H9 (cell line): Measurements from ENCODE around the gene DAB1. TPM values are rescaled to one million over a fixed set of nuclear protein-coding genes. Genes with fewer than 3 reads are reported as not detected.

Source experiments
- DNase-seq: peaks from one replicate; pipeline ENCODE4 v3.0.0-alpha.2; 2017
- H2AFZ ChIP-seq: one replicate; pipeline ENCODE4 v1.6.1; 2013; ENCODE audit warnings: mild to moderate bottlenecking, low read length, control low read depth, moderate library complexity
- H2AK5ac ChIP-seq: 2 replicates; pipeline ENCODE4 v1.6.1; 2013; ENCODE audit warnings: low read length, control low read depth, mixed read lengths; ENCODE audit not compliant: insufficient read length
- H2BK120ac ChIP-seq: one replicate; pipeline ENCODE4 v1.6.1; 2013; ENCODE audit warnings: low read depth, mild to moderate bottlenecking, low read length, control low read depth, inconsistent platforms; ENCODE audit not compliant: poor library complexity, severe bottlenecking
- H2BK12ac ChIP-seq: 2 replicates; pipeline ENCODE4 v1.6.1; 2013; ENCODE audit warnings: low read length, control low read depth, mixed read lengths, low read depth; ENCODE audit not compliant: insufficient read length
- H2BK15ac ChIP-seq: 2 replicates; pipeline ENCODE4 v1.6.1; 2013; ENCODE audit warnings: low read depth, low read length, control low read depth
- H2BK20ac ChIP-seq: one replicate; pipeline ENCODE4 v1.6.1; 2013; ENCODE audit warnings: low read depth, mild to moderate bottlenecking, low read length, control low read depth, inconsistent platforms; ENCODE audit not compliant: poor library complexity, severe bottlenecking
- H2BK5ac ChIP-seq: 2 replicates; pipeline ENCODE4 v1.6.1; 2013; ENCODE audit warnings: low read length, control low read depth, mixed read lengths; ENCODE audit not compliant: insufficient read length
- H3K14ac ChIP-seq: 2 replicates; pipeline ENCODE4 v1.6.1; 2013; ENCODE audit warnings: low read length, control low read depth; ENCODE audit not compliant: insufficient read depth
- H3K18ac ChIP-seq: 2 replicates; pipeline ENCODE4 v1.6.1; 2013; ENCODE audit warnings: low read depth, mild to moderate bottlenecking, mixed read lengths, low read length, control low read depth; ENCODE audit not compliant: insufficient read length
- H3K23ac ChIP-seq: 2 replicates; pipeline ENCODE4 v1.6.1; 2013; ENCODE audit warnings: low read length, control low read depth, mixed read lengths, low read depth; ENCODE audit not compliant: insufficient read length
- H3K23me2 ChIP-seq: 2 replicates; pipeline ENCODE4 v1.6.1; 2013; ENCODE audit warnings: low read depth, mild to moderate bottlenecking, mixed read lengths, low read length, control low read depth; ENCODE audit not compliant: insufficient read length, poor library complexity, severe bottlenecking
- H3K27ac ChIP-seq: 2 replicates; pipeline ENCODE4 v1.5.1; 2013; ENCODE audit warnings: low read length, control low read depth, mixed read lengths, low read depth; ENCODE audit not compliant: insufficient read length
- H3K27me3 ChIP-seq: 2 replicates; pipeline ENCODE4 v1.6.1; 2013; ENCODE audit warnings: low read length, control low read depth, inconsistent platforms; ENCODE audit not compliant: insufficient read depth
- H3K4ac ChIP-seq: 2 replicates; pipeline ENCODE4 v1.6.1; 2013; ENCODE audit warnings: low read depth, mild to moderate bottlenecking, control low read depth, inconsistent platforms, low read length, moderate library complexity
- H3K4me1 ChIP-seq: 2 replicates; pipeline ENCODE4 v1.6.1; 2013; ENCODE audit warnings: low read length, control low read depth, inconsistent platforms; ENCODE audit not compliant: insufficient read depth
- H3K4me2 ChIP-seq: 2 replicates; pipeline ENCODE4 v1.6.1; 2013; ENCODE audit warnings: low read length, control low read depth, mixed read lengths; ENCODE audit not compliant: insufficient read length, insufficient read depth
- H3K56ac ChIP-seq: 2 replicates; pipeline ENCODE4 v1.6.1; 2013; ENCODE audit warnings: low read depth, mild to moderate bottlenecking, mixed read lengths, low read length, control low read depth; ENCODE audit not compliant: insufficient read length
- H3K79me1 ChIP-seq: 2 replicates; pipeline ENCODE4 v1.6.1; 2013; ENCODE audit warnings: low read depth, mild to moderate bottlenecking, moderate library complexity, low read length, control low read depth, inconsistent platforms; ENCODE audit not compliant: insufficient read depth, poor library complexity, severe bottlenecking
- H3K79me2 ChIP-seq: 2 replicates; pipeline ENCODE4 v1.6.1; 2013; ENCODE audit warnings: low read length, control low read depth, inconsistent platforms; ENCODE audit not compliant: insufficient read depth
- H3K9ac ChIP-seq: 2 replicates; pipeline ENCODE4 v1.6.1; 2013; ENCODE audit warnings: low read length, control low read depth, mixed read lengths; ENCODE audit not compliant: insufficient read length; ENCODE audit errors: extremely low read depth
- H3K9me3 ChIP-seq: one replicate; pipeline ENCODE4 v1.6.1; 2013; ENCODE audit warnings: low read depth, low read length, inconsistent platforms; ENCODE audit not compliant: control insufficient read depth
- H3T11ph ChIP-seq: one replicate; pipeline ENCODE4 v1.6.1; 2013; ENCODE audit warnings: mild to moderate bottlenecking, low read length, control low read depth, inconsistent platforms
- H4K20me1 ChIP-seq: one replicate; pipeline ENCODE4 v1.6.1; 2013; ENCODE audit not compliant: control insufficient read depth, insufficient read length, insufficient read depth
- H4K5ac ChIP-seq: 2 replicates; pipeline ENCODE4 v1.6.1; 2013; ENCODE audit warnings: low read depth, mild to moderate bottlenecking, mixed read lengths, low read length, control low read depth; ENCODE audit not compliant: insufficient read length
- H4K8ac ChIP-seq: replicated peaks from 2 replicates; pipeline ENCODE4 v1.6.1; 2013; ENCODE audit warnings: low read length, control low read depth, mixed read lengths, low read depth; ENCODE audit not compliant: insufficient read length
- H4K91ac ChIP-seq: 2 replicates; pipeline ENCODE4 v1.6.1; 2013; ENCODE audit warnings: low read depth, mild to moderate bottlenecking, moderate library complexity, mixed read lengths, low read length, control low read depth; ENCODE audit not compliant: insufficient read length
- H3K27ac Mint-ChIP-seq, 3 experiments: 2 replicates in 2 of 3; 3 replicates in 1 of 3; pipeline ENCODE4 v1.8.0; 2020 to 2021; ENCODE audit warnings: mixed read lengths in 3 of 3, mild to moderate bottlenecking in 1 of 3, moderate library complexity in 1 of 3
- H3K27me3 Mint-ChIP-seq: 2 replicates; pipeline ENCODE4 v1.8.0; 2021; ENCODE audit warnings: low read depth, mild to moderate bottlenecking, moderate library complexity, mixed read lengths
- H3K36me3 Mint-ChIP-seq, 3 experiments: 2 replicates in 2 of 3; 3 replicates in 1 of 3; pipeline ENCODE4 v1.8.0; 2020 to 2021; ENCODE audit warnings: low read depth in 3 of 3, mixed read lengths in 3 of 3; ENCODE audit not compliant: insufficient read depth in 1 of 3
- H3K4me1 Mint-ChIP-seq, 2 experiments: 2 replicates each; pipeline ENCODE4 v1.8.0; 2020; ENCODE audit warnings: mixed read lengths in 2 of 2
- H3K4me3 Mint-ChIP-seq, 2 experiments: 2 replicates in 1 of 2; 3 replicates in 1 of 2; pipeline ENCODE4 v1.8.0; 2020 to 2021; ENCODE audit warnings: mild to moderate bottlenecking in 2 of 2, mixed read lengths in 2 of 2, moderate library complexity in 1 of 2
- H3K9me3 Mint-ChIP-seq, 2 experiments: 2 replicates in 1 of 2; 3 replicates in 1 of 2; pipeline ENCODE4 v1.8.0; 2020; ENCODE audit warnings: mild to moderate bottlenecking in 2 of 2, mixed read lengths in 2 of 2, moderate library complexity in 1 of 2
- WGBS: extraction: QIAGEN DNeasy Blood & Tissue Kit; methylation state at CpG from one replicate; pipeline ENCODE4 v1.1.7; 2013; ENCODE audit warnings: missing lambda C conversion rate, low lambda C conversion rate, mixed read lengths; ENCODE audit not compliant: insufficient read length; ENCODE audit errors: extremely low coverage; 5-methylcytosine and 5-hydroxymethylcytosine counted together
- total RNA-seq: library from RNA; stranded (reverse); gene quantifications from 2 replicates; pipeline ENCODE4 v1.2.1, GENCODE V29; 2021
- TF ChIP-seq, protein P1 (sequence below): fragments of 200-600 bp; sonication (generic); conservative IDR thresholded peaks from 3 replicates; pipeline ENCODE4 v1.8.0; 2021; ENCODE audit warnings: antibody characterized with exemption, mild to moderate bottlenecking

The DAB1 gene
- total RNA-seq, 1 experiment from 2014 or later = 9.3 TPM

DNA sequence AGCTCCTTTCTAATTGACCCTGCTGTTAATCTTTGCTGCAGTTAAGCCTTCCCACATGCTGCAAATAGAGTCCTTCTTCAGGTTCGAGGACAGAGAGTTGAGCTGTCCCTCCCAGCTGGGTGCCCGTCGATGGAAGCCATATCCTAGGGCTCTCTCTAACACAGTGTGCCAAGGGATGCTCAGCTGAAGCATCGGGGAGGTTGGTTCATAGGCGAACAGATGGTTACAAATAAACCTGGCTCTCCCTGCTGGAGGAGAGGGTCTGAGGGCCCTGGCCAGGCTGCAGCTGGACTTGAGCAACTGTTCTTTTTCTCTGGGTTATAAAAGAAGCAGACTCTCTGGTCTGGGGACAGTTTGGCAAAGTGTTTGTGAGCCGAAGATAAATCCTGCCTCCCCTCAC lies 337.7 kb downstream of the DAB1 start:
- Histone ChIP-seq H3K79me2 (no peaks in the 10 kb centered on the region), H2BK15ac (no peak overlapping the region), H2AK5ac (no peak overlapping the region), H2BK20ac (no peak overlapping the region), H2AFZ (no peak overlapping the region), H3K4me1 (no peaks in the 10 kb centered on the region), H2BK120ac (no peak overlapping the region), H4K20me1 (no peaks in the 10 kb centered on the region), H4K5ac (no peak overlapping the region), H3K18ac (no peak overlapping the region), H3K27me3 (no peaks in the 10 kb centered on the region), H3K23me2 (no peaks in the 10 kb centered on the region), H3T11ph (no peak overlapping the region), H3K27ac (no peak overlapping the region), H3K56ac (no peak overlapping the region), H3K79me1 (no peaks in the 10 kb centered on the region), H3K23ac (no peak overlapping the region), H3K9ac (no peak overlapping the region), H3K9me3 (no peaks in the 10 kb centered on the region), H3K4ac (no peak overlapping the region), H3K4me2 (no peak overlapping the region), H2BK12ac (no peak overlapping the region), H3K14ac (no peak overlapping the region), H4K91ac (no peak overlapping the region), H2BK5ac (no peak overlapping the region), H4K8ac (no peak overlapping the region)
- Mint-ChIP-seq H3K4me1 (peaks cover 5 to 15% of the 10 kb centered on the region in 2 experiments; a peak in 3 of 4 replicates), H3K9me3 (no peaks in the 10 kb centered on the region), H3K27me3 (peaks cover 1% of the 10 kb centered on the region; the same call in 1 of the 2 replicates), H3K27ac (no peak overlapping the region), H3K4me3 (no peak overlapping the region), H3K36me3 (no peaks in the 10 kb centered on the region; a peak in 1 of 7 replicates)
- TF ChIP-seq, protein P1, sequence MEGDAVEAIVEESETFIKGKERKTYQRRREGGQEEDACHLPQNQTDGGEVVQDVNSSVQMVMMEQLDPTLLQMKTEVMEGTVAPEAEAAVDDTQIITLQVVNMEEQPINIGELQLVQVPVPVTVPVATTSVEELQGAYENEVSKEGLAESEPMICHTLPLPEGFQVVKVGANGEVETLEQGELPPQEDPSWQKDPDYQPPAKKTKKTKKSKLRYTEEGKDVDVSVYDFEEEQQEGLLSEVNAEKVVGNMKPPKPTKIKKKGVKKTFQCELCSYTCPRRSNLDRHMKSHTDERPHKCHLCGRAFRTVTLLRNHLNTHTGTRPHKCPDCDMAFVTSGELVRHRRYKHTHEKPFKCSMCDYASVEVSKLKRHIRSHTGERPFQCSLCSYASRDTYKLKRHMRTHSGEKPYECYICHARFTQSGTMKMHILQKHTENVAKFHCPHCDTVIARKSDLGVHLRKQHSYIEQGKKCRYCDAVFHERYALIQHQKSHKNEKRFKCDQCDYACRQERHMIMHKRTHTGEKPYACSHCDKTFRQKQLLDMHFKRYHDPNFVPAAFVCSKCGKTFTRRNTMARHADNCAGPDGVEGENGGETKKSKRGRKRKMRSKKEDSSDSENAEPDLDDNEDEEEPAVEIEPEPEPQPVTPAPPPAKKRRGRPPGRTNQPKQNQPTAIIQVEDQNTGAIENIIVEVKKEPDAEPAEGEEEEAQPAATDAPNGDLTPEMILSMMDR = no peak
- no peak for DNase-seq
- no CpG with 5 or more reads among the region's 6 CpGs for WGBS
